ENCODE results near the gene ADGRA1.

ADGRA1 gene

GRCh38 chr10:133159950-133160825, 72.5 kb downstream of the ADGRA1 start, which contains the start of gene KNDC1:
KNDC1 (plus strand) TSS chr10:133160219; CDS start chr10:133160468, 249 bp downstream.
- H3K4me3 ChIP-seq (ENCODE audit: low read depth, low read length), result peak within 1 kb of the TSS; percentile 41
- no peak for DNase-seq (ENCODE audit: low read depth, low spot score)
- no peak for TF ChIP-seq CTCF (IDR thresholded peaks at IDR 0.05; ENCODE audit: insufficient read depth, low read length, missing control alignments)
- ChIA-PET POLR2A (no interaction called here), CTCF (interaction anchor here (1.1 to 1.7 kb wide), 2 partner anchors 17 to 169 kb away, joined by 4 to 5 read pairs; no protein-coding TSS in a partner anchor)

- CTCF ChIA-PET, result interaction anchor here (1.1 to 1.7 kb wide), 2 partner anchors 18 to 168 kb away, joined by 4 to 5 read pairs; no protein-coding TSS in a partner anchor
- no peak for DNase-seq (ENCODE audit: low read depth, low spot score)
- peak overlapping the region; percentile 41 for H3K4me3 ChIP-seq (ENCODE audit: low read depth, low read length)
These were observed 73.2 kb downstream of the ADGRA1 start for GRCh38 chr10:133160826-133161471.

GRCh38 chr10:133161486-133162109, 73.9 kb downstream of the ADGRA1 start:
- H3K4me3 ChIP-seq (ENCODE audit: low read depth, low read length), result no peak overlapping the region
- TF ChIP-seq CTCF (IDR thresholded peaks at IDR 0.05; ENCODE audit: insufficient read depth, low read length, missing control alignments), result no peak
- ChIA-PET CTCF (interaction anchor here (1.7 kb wide), 1 partner anchor 18 kb away, joined by 5 read pairs; no protein-coding TSS in a partner anchor), POLR2A (no interaction called here)
- no peak for DNase-seq (ENCODE audit: low read depth, low spot score)

More at GRCh38 chr10:133160826-133161471, 73.2 kb downstream of the ADGRA1 start:
- TF ChIP-seq CTCF (IDR thresholded peaks at IDR 0.05; ENCODE audit: insufficient read depth, low read length, missing control alignments), result no peak
- POLR2A ChIA-PET, result no interaction called here

GRCh38 chr10:133162178-133162909, 74.6 kb downstream of the ADGRA1 start:
- DNase-seq (ENCODE audit: low read depth, low spot score), result no peak
- POLR2A ChIA-PET, result no interaction called here
- H3K4me3 ChIP-seq (ENCODE audit: low read depth, low read length), result no peak overlapping the region
- TF ChIP-seq CTCF (IDR thresholded peaks at IDR 0.05; ENCODE audit: insufficient read depth, low read length, missing control alignments), result no peak
- CTCF ChIA-PET, result interaction anchor here (1.7 kb wide), 1 partner anchor 19 kb away, joined by 5 read pairs; no protein-coding TSS in a partner anchor

GRCh38 chr10:133162910-133163856, 75.5 kb downstream of the ADGRA1 start:
- CTCF ChIA-PET, result no interaction called here
- no peak for TF ChIP-seq CTCF (IDR thresholded peaks at IDR 0.05; ENCODE audit: insufficient read depth, low read length, missing control alignments)
- H3K4me3 ChIP-seq (ENCODE audit: low read depth, low read length), result no peak overlapping the region
- no peak for DNase-seq (ENCODE audit: low read depth, low spot score)
- POLR2A ChIA-PET, result no interaction called here

Data from AG04449 (cell line).